SW 1271 (cell line): ENCODE results near the gene MORF4L1.

ENCODE experiments used
- DNase-seq, 2 experiments: peaks; one replicate each; lab custom pipeline; 2025; lab: John Stamatoyannopoulos, UW

Gene MORF4L1

GRCh38 chr15:78946493-78946892 is 73.8 kb downstream of the MORF4L1 start:
- DNase-seq: no peak

GRCh38 chr15:78947506-78947905 is 74.8 kb downstream of the MORF4L1 start:
- DNase-seq: no peak
